Measurements from ENCODE around the gene GUCA2A.

DNA sequence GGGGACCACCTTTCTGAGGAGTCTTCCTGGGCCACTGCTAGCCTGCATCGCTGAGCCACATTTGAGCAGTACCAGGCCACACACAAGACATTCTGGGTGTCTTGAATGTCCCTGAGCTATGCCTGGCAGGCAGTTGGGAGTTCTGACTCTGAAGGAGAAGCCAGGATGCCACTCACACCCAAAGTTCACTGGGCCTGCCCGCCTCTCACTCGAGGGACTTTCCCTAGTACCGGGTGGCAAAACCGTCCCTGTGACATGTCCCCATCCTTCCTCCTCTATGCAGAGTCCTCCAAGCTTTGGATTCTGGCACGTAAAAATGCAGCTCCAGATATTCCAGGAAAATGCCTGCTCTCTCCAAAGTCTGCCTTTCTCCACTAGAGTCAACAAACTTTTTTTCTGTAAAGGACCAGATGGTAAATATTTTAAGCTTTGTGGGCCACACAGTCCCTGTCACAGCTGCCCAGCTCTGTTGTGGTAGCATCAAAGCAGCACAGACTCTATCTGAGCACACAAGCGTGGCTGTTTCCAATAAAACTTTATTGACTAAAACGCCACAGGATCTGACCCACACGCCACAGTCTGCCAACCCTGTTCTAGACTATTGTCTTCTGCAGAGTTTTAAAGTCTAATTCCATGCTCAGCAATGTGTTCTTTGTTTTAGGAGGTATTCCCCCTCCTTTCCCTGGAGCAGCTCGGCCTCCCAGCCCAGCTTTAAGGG lies 30.6 kb downstream of the GUCA2A start:
- TF ChIP-seq, protein P1, sequence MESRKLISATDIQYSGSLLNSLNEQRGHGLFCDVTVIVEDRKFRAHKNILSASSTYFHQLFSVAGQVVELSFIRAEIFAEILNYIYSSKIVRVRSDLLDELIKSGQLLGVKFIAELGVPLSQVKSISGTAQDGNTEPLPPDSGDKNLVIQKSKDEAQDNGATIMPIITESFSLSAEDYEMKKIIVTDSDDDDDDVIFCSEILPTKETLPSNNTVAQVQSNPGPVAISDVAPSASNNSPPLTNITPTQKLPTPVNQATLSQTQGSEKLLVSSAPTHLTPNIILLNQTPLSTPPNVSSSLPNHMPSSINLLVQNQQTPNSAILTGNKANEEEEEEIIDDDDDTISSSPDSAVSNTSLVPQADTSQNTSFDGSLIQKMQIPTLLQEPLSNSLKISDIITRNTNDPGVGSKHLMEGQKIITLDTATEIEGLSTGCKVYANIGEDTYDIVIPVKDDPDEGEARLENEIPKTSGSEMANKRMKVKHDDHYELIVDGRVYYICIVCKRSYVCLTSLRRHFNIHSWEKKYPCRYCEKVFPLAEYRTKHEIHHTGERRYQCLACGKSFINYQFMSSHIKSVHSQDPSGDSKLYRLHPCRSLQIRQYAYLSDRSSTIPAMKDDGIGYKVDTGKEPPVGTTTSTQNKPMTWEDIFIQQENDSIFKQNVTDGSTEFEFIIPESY (CRISPR knock-in tag; IDR thresholded peaks at IDR 0.05), result no peak
- TF ChIP-seq CEBPB (IDR thresholded peaks at IDR 0.05; ENCODE audit: borderline replicate concordance, low read depth, low read length), result no peak
- TF ChIP-seq, protein P2, sequence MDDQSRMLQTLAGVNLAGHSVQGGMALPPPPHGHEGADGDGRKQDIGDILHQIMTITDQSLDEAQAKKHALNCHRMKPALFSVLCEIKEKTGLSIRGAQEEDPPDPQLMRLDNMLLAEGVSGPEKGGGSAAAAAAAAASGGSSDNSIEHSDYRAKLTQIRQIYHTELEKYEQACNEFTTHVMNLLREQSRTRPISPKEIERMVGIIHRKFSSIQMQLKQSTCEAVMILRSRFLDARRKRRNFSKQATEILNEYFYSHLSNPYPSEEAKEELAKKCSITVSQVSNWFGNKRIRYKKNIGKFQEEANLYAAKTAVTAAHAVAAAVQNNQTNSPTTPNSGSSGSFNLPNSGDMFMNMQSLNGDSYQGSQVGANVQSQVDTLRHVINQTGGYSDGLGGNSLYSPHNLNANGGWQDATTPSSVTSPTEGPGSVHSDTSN (CRISPR knock-in tag; IDR thresholded peaks at IDR 0.05; ENCODE audit: borderline replicate concordance), result no peak
- TF ChIP-seq ZSCAN12 (CRISPR knock-in tag; IDR thresholded peaks at IDR 0.05), result no peak
- TF ChIP-seq ZNF121 (CRISPR knock-in tag; IDR thresholded peaks at IDR 0.05), result no peak
- TF ChIP-seq, protein P3, sequence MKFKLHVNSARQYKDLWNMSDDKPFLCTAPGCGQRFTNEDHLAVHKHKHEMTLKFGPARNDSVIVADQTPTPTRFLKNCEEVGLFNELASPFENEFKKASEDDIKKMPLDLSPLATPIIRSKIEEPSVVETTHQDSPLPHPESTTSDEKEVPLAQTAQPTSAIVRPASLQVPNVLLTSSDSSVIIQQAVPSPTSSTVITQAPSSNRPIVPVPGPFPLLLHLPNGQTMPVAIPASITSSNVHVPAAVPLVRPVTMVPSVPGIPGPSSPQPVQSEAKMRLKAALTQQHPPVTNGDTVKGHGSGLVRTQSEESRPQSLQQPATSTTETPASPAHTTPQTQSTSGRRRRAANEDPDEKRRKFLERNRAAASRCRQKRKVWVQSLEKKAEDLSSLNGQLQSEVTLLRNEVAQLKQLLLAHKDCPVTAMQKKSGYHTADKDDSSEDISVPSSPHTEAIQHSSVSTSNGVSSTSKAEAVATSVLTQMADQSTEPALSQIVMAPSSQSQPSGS (CRISPR knock-in tag; IDR thresholded peaks at IDR 0.05), result no peak
- TF ChIP-seq, protein P4, sequence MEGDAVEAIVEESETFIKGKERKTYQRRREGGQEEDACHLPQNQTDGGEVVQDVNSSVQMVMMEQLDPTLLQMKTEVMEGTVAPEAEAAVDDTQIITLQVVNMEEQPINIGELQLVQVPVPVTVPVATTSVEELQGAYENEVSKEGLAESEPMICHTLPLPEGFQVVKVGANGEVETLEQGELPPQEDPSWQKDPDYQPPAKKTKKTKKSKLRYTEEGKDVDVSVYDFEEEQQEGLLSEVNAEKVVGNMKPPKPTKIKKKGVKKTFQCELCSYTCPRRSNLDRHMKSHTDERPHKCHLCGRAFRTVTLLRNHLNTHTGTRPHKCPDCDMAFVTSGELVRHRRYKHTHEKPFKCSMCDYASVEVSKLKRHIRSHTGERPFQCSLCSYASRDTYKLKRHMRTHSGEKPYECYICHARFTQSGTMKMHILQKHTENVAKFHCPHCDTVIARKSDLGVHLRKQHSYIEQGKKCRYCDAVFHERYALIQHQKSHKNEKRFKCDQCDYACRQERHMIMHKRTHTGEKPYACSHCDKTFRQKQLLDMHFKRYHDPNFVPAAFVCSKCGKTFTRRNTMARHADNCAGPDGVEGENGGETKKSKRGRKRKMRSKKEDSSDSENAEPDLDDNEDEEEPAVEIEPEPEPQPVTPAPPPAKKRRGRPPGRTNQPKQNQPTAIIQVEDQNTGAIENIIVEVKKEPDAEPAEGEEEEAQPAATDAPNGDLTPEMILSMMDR (CRISPR knock-in tag; IDR thresholded peaks at IDR 0.05), result no peak

Measured in HepG2 (cell line).